ENCODE measurements around the gene BSN.

BSN gene

DNA sequence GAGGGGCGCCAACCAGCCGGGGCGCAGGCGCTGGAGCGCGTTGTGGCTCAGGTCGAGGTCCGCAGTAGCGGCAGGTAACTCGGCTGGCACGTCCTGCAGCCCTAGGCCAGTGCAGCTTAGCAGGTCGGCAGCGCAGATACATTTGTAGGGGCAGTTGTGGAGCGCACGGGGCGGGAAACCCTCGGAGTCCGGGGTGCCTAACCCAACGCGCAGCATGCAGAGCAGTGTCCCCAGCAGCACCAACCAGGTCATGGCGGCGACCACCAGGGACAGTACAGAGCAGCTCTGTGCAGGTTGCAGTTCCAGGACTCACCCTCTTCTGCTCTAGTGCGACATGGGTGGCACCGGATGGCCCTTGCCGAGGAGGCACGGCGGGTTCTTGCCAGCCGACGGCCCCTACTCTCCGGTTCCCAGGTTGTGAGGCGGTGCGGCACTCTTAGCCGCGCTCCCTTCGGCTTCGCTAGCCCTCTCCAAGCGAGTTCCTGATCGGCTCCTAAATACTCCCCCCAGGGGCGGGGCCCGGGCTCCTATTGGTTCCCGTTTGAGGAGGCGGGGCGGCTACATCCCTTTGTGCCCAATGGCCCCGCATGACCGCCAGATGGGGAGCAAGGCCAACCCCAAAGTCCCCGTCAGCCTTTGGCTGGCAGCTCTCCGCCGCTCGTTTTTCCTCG is 165.1 kb downstream of the BSN start, which contains the start of gene AMIGO3:
Gene AMIGO3, minus strand, starts transcription at position 471 of the 671 bp plus-strand sequence. Its CDS starts 219 bp downstream, at position 252.
- no peak for FAIRE-seq

Measured in G401.6 (cell line).